Ecto neural progenitor cell (in vitro differentiated cells): ENCODE results near the gene DIRAS1.
"Not testable (repeated sequence)": the region's sequence is repeated elsewhere in the genome, so short reads cannot be mapped to it uniquely, and the experiment has no call there.

ENCODE experiments used
- DNase-seq: peaks from one replicate; pipeline ENCODE4 v3.0.0-alpha.2; 2018; ENCODE audit warnings: low spot score

DIRAS1 gene

DNA sequence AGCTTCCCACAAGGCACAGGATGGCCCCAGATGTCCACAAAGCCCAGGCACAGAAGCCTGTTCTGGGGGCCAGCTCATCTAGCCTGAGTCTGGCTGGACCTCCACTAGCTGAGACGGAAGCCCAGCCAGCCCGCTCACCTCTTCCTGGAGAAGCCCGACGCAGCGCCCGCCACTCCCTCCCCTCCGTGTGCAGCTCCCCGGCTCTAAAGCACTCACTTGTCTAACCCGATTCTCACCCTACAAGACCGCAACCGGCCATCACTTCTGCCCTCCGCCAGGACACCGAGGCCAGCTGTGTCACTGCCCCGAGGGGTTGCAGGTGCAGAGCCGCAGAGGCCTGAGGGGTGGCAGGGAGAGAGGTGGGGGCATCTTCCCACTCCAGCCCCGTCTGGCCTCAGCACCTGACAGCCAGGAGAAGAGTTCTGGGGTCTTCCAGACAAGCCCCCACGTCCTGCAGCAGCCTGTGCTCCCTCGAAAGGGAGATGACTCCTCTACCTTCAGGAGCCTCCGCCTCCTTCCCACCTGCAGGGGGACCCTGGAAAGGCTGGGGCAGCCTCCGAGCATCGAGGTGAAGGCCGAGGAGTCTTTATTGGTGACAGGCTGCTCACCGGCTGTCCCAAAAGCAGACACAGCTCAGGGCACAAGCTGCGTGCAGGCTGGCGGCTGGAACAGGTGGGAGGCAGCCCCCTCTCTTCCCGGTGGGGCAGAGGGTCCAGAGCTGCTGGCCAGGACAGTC is 5.9 kb upstream of the DIRAS1 start:
- no peak for DNase-seq

DNA sequence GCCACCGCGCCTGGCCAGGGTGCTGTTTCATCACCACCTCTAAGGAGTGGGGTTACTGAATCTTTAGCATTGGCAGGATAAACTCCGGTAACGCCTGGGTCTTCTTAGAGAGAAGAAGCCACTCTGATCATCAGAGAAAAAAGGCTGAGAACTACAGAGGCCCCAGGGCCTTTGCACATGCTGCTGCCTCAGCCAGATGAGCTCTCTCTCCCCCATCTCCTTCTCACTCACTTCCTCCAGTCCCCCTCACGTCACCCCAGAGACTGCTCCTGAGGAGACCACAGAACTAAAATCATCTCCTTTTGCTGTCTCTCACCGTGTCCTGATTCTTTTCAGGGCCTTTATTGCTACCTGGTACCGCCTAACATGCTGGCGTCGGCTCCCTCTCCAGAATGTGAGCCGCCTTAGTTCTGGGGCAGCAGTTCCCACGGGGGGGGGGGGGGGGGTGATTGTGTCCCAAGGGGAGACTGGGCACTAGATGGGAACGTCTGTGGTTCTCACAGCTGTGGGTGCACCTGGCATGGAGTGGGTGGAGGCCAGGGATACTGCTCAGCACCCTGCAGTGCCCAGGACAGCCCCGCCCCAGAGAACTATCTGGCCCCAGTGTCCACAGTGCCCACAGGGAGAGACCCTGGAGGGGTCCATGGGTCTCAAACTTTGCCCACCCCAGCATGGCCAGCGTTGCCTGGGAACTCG is 5.1 kb upstream of the DIRAS1 start:
- no peak for DNase-seq

DNA sequence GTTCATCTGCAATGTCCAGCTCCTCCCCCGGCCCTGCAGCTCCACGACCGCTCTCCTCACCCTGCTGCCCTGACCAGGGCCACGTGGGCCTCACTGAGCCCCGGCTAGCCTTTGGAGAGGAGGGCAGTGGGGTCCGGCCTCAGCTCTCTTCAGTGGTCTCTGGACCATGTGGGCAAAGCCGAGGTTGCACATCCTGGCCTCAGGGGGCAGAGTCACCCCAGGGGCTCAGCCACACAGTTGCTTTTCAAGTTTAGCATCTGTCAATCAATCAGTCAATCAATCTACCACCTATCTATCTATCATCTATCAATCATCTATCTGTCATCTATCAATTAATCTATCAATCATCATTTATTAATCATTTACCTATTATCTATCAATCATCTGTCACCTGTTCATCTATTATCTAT is 3.0 kb upstream of the DIRAS1 start:
- no peak for DNase-seq

DNA sequence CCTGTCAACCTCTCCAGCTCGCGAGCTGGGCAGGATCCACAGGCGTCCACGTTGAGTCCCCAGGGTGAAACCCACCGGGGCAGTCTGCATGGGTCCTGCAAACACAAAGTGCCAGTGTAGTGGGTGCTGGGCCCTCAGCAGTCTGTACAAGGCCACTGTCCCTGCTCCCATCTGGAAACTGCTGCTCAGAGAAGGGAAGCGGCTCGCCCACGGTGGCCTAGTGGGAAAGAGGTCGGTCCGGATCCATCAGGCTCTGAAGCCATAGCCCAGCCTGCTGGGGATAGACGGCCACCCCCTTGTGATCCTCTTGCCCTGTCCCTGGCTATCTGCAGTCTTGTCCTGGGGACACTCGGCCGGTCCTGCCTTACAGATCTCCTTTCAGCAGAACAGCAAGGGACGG is 2.6 kb upstream of the DIRAS1 start:
- no peak for DNase-seq

DNA sequence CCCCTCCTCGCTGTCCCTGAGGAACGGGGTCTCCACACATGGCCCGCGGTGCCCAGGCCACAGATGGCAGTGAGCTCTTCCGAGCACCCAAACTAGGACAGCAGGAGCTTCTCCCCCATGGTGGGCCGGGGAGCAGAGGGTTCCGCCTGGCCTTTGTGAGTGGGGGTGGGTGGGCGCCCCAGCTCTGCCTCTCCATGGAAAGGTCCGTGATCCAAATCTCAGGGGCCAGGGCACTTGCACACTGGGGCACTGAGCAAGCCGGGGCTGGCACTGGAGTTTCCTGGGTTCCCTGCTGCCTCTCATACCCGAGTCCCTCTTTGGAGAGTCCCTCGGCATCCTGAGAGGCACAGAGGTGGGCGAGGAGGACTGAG is 2.2 kb upstream of the DIRAS1 start:
- DNase-seq: no peak

DNA sequence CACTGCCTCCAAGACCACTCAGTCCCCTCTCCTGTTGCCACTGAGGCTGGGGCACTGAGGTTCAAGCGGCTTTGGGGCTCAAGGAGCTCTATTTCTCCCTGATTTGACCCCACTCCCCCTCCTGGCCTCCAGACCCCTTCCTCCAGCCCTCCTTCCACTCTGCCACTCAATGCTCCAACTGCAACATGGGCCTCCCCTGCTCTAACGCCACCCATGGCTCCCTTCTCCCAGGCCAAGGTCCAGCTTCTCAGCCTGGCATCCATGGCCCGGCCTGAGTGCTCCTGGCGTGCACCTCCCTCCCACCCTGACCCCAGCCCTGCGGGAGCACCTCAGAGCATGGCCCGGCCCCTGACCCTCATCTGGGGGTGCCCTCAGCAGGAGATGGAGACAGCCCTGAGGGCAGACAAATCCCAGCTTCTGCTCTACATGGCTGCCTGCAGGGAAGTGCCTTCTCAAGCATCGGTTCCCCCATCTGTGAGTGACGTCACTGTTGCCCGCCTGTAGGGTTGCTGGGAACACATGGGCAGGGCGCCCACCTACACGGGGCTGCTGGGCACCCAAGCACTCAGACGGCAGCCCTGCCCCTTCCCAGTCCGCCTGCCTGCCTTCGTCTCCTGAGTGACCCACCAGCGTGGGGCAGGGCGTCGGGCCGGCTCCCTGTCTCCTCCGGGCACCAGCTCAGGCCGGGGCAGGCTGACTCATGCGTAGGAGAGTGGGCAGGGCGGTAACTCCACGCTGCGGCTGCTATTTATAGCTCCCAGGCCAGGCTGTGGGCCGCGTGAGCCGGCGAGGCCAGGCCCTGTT is 1.6 kb upstream of the DIRAS1 start:
- DNase-seq: no peak

DNA sequence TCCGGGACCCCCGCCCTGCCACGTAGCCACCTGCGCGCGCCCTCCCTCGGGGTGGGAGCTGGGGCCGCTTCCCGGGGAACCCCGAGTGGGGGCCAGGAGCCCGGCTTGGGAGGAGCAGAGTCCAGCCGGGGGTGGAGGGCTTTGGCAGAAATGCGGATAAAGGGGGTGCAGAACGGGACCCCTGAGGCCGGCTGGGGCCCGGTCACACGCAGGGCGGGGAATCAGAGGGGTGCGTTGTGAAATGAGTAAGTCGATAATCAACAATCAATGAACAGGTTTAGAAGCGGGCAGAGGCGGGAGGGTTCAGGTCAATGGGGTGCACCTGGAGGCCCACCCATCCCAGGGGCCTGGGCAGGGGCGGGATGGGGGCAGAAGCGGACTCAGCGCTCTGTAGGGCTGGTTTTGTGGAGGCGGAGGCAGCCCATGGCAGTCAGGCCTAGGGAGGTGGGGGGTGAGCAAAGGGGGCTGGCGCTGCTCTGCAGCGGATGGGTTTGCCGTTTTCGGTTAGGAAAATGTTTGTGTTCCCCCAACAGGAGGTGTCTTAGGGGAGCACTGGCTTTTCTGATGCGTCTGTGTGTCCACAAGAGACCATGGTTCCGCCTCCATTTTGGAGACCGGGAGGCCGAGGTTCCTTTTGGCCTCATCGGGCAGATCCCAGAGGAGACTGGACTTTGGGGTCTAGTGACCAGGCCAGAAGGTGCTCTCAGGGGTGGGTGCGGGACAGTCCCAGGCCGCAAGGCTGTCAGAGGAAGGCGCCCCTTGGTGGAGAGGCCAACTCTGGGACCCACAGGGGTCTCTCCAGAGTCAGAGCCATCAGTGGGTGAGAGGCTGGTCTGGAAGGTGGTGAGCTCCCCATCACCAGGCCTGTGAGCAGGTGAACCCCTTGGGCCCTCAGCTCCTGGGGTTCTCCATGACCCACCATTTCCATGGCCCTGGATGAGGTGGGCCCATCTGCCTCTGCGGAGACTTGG is 683 bp upstream of the DIRAS1 start:
- no peak for DNase-seq

DNA sequence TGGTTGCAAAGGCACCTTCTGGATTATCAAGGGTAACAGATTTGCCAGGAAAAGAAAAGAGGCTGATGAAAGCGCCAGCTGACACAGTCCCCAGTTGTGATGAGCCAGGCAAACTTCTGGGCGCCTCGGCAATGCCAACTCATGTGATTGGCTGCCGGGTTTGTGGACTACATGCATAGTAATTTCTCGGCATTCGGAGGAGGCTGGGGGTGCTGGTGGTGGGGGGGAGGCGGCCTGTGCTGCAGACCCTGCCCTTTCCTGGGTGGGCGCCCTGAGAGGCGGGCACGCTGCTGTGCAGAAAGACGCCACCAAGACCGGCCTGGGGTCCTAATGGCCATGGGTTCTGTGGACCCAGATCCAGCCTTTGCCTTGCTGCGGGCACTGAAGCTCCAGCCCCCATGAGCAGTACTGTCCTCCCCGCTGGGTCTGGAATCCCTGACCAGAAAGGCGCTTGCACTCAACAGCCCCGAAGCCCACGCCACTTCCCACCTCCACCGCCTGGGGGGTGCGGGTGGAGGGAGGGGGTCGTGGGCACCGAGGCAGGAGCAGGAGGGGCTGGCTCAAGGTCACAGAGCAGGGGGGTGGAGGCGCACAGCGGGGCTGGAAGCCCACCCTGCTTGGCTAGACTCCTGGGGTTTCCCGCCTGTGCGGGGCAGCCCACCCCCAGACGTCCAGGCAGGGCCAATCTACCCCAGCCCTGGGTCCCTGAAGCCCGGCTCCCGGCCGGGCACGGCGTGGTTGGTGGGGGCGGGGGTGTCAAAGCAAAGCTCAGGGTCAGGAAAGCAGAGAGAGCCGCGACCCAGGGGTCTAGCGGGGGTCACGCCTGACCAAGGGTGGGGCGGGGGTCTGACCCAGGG is 1.0 kb downstream of the DIRAS1 start:
- DNase-seq: peak; percentile 62

DNA sequence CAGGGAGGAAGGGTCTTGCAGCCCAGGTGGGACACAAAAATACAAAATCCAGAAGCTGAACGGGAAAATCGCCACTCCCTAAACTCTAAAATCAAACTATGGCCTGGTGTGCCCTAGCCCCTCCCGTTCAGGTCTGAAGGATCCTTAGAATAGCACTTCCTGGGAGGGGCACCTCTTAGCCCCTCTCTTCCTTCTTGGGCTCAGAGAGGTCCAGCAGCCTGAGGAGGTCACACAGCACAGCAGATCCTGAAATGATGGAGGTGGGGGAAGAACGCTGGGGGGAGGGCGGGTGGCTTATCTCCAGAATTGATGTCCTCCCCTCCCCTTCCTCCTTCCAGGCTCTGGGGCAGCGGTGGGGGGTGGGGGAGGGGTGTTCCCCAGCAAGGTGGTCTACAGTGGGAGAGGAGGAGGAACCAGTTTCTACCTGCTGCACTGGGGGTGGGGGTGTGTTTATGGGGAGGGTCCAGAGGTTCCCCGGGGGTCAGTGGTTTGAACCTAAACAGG is 1.9 kb downstream of the DIRAS1 start:
- no peak for DNase-seq

DNA sequence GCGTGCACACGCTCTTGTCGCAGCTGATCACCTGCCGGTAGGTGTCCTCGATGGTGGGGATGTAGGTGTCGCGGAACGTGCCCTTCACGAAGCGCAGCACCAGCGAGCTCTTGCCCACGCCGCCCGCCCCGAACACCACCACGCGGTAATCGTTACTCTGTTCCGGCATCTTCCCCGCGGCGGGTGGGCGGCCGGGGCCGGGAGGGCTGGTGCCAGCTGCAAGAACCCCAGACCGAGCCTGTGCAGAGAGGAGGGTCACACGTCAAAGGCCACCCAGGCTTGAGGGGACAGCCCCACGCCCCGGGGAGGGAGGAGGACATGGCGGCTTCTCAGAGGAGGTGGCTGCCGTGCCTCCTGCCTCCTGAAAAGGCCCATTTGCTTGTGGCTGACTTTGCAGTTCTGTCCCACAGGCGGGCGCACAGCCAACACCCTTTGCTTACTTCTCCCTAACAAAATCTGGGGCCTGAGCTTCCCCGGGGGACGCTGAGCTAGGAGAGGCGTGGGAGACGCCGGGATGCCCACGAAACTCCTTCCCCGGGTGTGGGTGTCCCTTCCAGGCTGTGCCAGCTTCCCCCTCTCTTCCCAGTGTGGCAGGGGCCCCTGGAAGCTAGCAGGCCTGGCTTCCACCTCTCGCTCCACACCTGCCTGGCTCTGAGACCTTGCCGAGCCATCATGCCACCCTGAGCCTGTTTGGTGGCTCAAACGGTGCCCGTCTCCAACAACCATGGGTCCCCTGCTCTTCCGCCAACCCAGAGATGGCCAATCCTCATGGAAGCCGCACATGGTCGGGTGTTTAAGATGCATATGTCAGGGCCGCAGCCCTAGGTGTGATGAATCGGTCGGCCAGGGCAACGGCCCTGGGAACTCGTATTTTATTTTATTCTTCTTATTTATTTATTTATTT is 3.3 kb downstream of the DIRAS1 start:
- no peak for DNase-seq

DNA sequence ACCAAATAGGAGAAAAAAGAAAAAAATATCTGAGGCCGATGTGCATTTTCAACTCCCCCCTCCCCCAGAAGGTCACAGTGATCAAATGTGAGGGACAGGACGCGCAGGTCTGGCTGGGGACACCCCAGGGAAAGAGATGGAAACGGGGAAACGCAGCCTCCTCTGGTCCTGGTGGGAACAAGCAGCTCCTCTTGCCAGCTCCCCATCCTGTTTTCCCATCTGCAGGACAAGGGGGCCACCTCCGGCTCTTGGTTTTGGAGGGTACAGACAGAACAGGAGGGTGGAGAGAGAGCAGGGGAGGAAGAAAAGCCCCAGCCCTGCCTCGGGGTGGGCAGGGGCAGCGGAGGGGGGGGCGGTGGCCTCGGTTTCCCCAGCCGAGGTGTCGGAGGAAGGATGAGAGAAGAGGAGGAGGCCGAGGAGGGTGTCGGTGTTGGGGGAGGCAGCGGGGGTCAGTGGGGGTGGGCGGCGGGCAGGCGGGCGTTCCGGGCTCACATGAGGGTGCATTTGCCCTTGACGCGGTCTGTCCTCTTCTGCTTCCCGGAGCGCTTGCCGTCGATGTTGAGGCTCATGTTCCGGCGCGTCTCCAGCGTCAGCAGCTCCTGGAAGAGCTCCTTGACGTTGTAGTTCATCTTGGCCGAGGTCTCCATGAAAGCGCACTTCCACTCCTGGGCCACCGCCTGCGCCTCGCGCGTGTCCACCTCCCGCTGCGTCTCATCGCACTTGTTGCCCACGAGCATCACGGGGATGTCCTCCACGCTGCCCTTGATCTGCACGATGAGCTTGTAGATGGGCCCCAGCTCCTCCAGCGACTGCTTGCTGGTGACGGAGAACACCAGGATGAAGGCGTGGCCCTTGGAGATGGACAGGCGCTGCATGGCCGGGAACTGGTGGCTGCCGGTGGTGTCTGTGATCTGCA is 4.2 kb downstream of the DIRAS1 start:
- DNase-seq: no peak

DNA sequence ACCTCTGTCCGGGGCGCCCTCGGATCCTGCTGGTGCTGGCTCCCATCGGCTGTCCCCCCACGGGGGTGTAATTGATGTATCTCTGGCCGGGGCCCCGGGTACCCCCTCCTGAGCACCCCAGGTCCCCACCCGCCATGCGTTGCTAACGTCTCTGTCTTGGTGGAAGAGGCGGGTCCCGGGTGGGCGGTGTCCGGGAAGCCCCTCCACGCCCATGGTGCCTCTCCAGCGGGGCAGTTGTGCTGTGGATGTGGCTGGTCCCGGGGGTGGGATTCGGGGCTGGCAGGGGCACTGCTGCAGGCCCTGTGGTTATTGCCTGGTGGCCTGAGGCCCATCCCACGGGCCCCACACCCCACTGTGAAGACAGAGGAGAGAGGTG is 4.9 kb downstream of the DIRAS1 start:
- no peak for DNase-seq

DNA sequence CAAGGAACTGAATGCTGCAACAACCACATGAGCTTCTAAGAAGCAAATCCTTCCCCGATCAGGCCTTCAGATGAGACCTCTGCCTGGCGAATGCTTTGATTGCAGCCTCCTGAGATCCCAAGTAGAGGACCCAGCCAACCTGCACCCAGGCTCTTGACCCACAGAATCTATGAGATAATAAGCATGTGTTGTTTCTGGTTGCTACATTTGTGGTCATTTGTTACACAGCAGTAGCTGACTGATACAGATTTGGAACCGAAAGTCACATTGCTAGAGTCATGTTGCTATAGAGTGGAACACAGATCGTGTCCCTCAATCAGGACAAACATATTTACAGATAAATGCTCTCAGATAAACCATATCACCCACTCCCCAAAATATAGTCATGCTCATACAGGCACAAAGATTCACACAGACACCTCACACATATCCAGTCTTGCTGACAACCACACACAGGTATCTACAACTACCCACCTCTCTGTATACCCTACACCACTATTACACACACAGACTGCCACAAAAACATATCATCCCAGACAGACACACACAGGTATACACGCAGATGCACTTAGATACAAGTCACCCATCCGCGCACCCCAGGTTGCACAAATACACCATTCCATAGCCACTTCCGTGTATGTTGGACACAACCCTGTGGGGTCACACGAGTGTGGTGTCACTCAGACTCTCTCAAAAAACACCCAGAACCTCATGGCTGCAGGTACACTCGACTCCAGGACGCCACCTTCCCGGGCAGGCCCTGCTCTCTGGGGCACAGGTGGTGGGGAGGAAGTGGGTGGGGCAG is 5.5 kb downstream of the DIRAS1 start:
- DNase-seq: no peak

DNA sequence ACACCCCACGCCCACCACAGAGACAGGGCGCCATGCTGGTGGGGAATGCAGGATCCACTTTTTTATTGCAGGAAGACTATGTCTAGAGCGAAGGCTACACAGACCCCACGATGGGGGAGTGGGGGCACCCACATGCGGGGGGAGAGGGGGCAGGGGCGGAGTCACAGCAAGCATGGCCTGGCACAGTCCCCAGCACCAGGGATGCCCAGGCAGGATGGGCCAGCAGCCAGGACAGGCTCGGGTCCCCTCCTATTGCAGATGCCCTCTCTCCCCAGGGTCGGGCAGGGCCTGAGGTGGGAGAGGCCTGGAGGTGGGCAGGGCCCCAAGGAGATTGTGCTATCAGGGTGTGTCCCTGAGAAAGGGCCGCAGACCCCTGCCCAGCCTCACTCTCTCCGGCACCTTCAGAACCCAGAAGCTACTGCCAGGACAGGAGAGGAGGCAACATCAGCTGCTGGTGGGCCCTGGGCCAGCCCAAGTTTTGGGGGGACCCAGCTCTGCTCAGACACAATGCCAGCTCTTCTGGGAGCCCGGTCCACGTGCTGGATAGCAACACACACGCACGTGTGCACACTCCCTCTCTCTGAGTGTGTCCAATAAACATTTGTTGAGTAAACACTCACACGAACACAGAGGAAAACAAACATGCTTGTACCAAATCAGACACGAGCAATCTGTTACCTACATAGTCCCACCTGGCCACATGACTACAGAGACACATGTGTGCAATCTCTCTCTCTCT is 6.5 kb downstream of the DIRAS1 start:
- DNase-seq: no peak

DNA sequence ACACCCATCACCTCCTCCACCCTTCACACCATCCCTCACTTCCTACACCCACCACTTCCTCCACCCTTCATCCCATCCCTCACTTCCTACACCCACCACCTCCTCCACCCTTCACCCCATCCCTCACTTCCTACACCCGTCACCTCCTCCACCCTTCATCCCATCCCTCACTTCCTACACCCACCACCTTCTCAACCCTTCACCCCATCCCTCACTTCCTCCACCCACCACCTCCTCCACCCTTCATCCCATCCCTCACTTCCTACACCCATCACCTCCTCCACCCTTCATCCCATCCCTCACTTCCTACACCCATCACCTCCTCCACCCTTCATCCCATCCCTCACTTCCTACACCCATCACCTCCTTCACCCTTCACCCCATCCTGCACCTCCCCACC is 7.1 kb downstream of the DIRAS1 start:
- DNase-seq: not testable (repeated sequence)

DNA sequence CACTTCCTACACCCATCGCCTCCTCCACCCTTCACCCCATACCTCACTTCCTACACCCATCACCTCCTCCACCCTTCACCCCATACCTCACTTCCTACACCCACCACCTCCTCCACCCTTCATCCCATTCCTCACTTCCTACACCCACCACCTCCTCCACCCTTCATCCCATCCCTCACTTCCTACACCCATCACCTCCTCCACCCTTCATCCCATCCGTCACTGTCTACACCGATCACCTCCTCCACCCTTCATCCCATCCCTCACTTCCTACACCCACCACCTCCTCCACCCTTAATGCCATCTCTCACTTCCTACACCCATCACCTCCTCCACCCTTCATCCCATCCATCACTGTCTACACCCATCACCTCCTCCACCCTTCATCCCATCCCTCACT is 8.0 kb downstream of the DIRAS1 start:
- not testable (repeated sequence) for DNase-seq

DNA sequence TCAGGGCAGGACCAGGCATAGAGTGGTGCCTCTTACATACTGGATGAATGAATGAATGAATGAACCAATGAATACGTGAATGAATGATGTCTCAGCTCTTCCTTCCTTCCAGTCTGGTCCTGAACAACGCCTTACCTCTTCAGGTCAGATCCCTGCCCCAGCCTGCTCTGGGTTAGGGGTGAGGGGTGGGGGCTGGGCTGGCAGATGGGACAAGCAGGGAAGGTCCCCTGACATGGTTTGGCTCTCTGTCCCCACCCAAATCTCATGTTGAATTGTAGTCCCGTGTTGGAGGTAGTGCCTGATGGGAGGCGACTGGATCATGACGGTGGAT is 9.3 kb downstream of the DIRAS1 start:
- DNase-seq: no peak
